ENCODE data around the gene CCDC142. TPM values are rescaled to one million over a fixed set of nuclear protein-coding genes. Genes with fewer than 3 reads are reported as not detected.

Gene CCDC142
- total and polyA plus RNA-seq, 4 donors = 5.1 to 28.3 (median 10.8) TPM

- peaks cover 0 to 6% (median 0%) of the 10 kb centered on the region in 4 donors for H3K27me3 ChIP-seq (ENCODE audit: control insufficient read depth in 4 of 4, insufficient read depth in 4 of 4, low read length in 3 of 4)
- WGBS = 77% methylated on average over 3 of the region's 3 CpGs
- no peaks in the 10 kb centered on the region for H3K4me1 ChIP-seq (ENCODE audit: control insufficient read depth in 4 of 4, insufficient read depth in 4 of 4, low read length in 3 of 4)
- DNase-seq (ENCODE audit: low spot score) = no peak
- TF ChIP-seq ZBTB33 (IDR thresholded peaks at IDR 0.05) (no peak), HNF4A (conservative IDR thresholded peaks at IDR 0.05) (no peak), YY1 (IDR thresholded peaks at IDR 0.05) (no peak), RXRA (IDR thresholded peaks at IDR 0.05) (no peak), FOXA1 (IDR thresholded peaks at IDR 0.05) (no peak), EGR1 (IDR thresholded peaks at IDR 0.05; ENCODE audit: low read depth in 2 of 2) (no peak), FOXA2 (IDR thresholded peaks at IDR 0.05) (no peak), NR2F2 (IDR thresholded peaks at IDR 0.05) (no peak), TAF1 (conservative IDR thresholded peaks at IDR 0.05) (no peak)
- no peak overlapping the region for H3K4me3 ChIP-seq (ENCODE audit: low read depth in 1 of 3, low read length in 3 of 3)
- no peak overlapping the region for H3K9ac ChIP-seq (ENCODE audit: low read depth in 1 of 2, low read length in 2 of 2)
- peaks cover 8 to 18% (median 17%) of the 10 kb centered on the region in 4 donors for H3K36me3 ChIP-seq (ENCODE audit: control insufficient read depth in 4 of 4, insufficient read depth in 3 of 4, low read depth in 1 of 4, low read length in 3 of 4)
- H3K9me3 ChIP-seq (ENCODE audit: control insufficient read depth in 4 of 4, low read length in 3 of 4) = no peaks in the 10 kb centered on the region
- no peak overlapping the region for H3K27ac ChIP-seq (ENCODE audit: low read depth in 1 of 2, low read length in 2 of 2)
Observed at GRCh38 chr2:74522516-74522915, 39.7 kb upstream of the CCDC142 start.

GRCh38 chr2:74516650-74517049, 33.9 kb upstream of the CCDC142 start:
- H3K9me3 ChIP-seq (ENCODE audit: control insufficient read depth in 4 of 4, low read length in 3 of 4) = no peaks in the 10 kb centered on the region
- H3K4me3 ChIP-seq (ENCODE audit: low read depth in 1 of 3, low read length in 3 of 3) = peak overlapping the region in 1 of 3 donors; percentile 19
- H3K27me3 ChIP-seq (ENCODE audit: control insufficient read depth in 4 of 4, insufficient read depth in 4 of 4, low read length in 3 of 4) = peaks cover 11 to 27% (median 13%) of the 10 kb centered on the region in 4 donors
- H3K9ac ChIP-seq (ENCODE audit: low read depth in 1 of 2, low read length in 2 of 2) = no peak overlapping the region
- no peaks in the 10 kb centered on the region for H3K36me3 ChIP-seq (ENCODE audit: control insufficient read depth in 4 of 4, insufficient read depth in 3 of 4, low read depth in 1 of 4, low read length in 3 of 4)
- peaks cover 9 to 19% (median 13%) of the 10 kb centered on the region in 4 donors for H3K4me1 ChIP-seq (ENCODE audit: control insufficient read depth in 4 of 4, insufficient read depth in 4 of 4, low read length in 3 of 4)
- no peak overlapping the region for H3K27ac ChIP-seq (ENCODE audit: low read depth in 1 of 2, low read length in 2 of 2)
- WGBS = 75% methylated on average over 13 of the region's 13 CpGs
- TF ChIP-seq MAX (IDR thresholded peaks at IDR 0.05) (no peak), FOXA1 (IDR thresholded peaks at IDR 0.05) (no peak), SP1 (IDR thresholded peaks at IDR 0.05) (no peak), RXRA (IDR thresholded peaks at IDR 0.05) (no peak), NR2F2 (IDR thresholded peaks at IDR 0.05) (no peak)
- DNase-seq (ENCODE audit: low spot score) = no peak

- no peak overlapping the region for H3K27ac ChIP-seq (ENCODE audit: low read depth in 1 of 2, low read length in 2 of 2)
- H3K36me3 ChIP-seq (ENCODE audit: control insufficient read depth in 4 of 4, insufficient read depth in 3 of 4, low read depth in 1 of 4, low read length in 3 of 4) = no peaks in the 10 kb centered on the region
- peak; percentile 85 for DNase-seq (ENCODE audit: low spot score)
- peaks cover 9 to 19% (median 13%) of the 10 kb centered on the region in 4 donors for H3K4me1 ChIP-seq (ENCODE audit: control insufficient read depth in 4 of 4, insufficient read depth in 4 of 4, low read length in 3 of 4)
- 11% methylated on average over 72 of the region's 72 CpGs for WGBS
- no peak overlapping the region for H3K9ac ChIP-seq (ENCODE audit: low read depth in 1 of 2, low read length in 2 of 2)
- TF ChIP-seq HNF4G (IDR thresholded peaks at IDR 0.05) = no peak
- TF ChIP-seq EGR1 (IDR thresholded peaks at IDR 0.05; ENCODE audit: low read depth in 2 of 2) = no peak
- peak overlapping the region in 2 of 3 donors; percentile 19 to 26 for H3K4me3 ChIP-seq (ENCODE audit: low read depth in 1 of 3, low read length in 3 of 3)
- H3K27me3 ChIP-seq (ENCODE audit: control insufficient read depth in 4 of 4, insufficient read depth in 4 of 4, low read length in 3 of 4) = peaks cover 11 to 30% (median 13%) of the 10 kb centered on the region in 4 donors
- H3K9me3 ChIP-seq (ENCODE audit: control insufficient read depth in 4 of 4, low read length in 3 of 4) = no peaks in the 10 kb centered on the region
Observed at GRCh38 chr2:74515981-74516633, 33.3 kb upstream of the CCDC142 start.

All from liver (tissue), 9 donors.